ENCODE data around the gene NTNG1.

Gene NTNG1

GRCh38 chr1:107352850-107353249 lies 212.0 kb downstream of the NTNG1 start:
- Histone ChIP-seq H3K27me3 (ENCODE audit: control insufficient read depth in 1 of 2, insufficient read depth in 1 of 2, low read length in 2 of 2) (no peaks in the 10 kb centered on the region), H3K4me3 (ENCODE audit: insufficient read depth in 1 of 2, low read depth in 1 of 2, low read length in 2 of 2) (no peak overlapping the region), H3K27ac (ENCODE audit: low read length, poor library complexity, severe bottlenecking) (no peak overlapping the region), H2BK15ac (ENCODE audit: low read depth, poor library complexity, severe bottlenecking) (no peak overlapping the region), H3K36me3 (ENCODE audit: control insufficient read depth in 1 of 2, insufficient read depth in 2 of 2, low read depth in 1 of 2, low read length in 2 of 2) (no peaks in the 10 kb centered on the region), H2AFZ (ENCODE audit: low read depth, low read length) (no peak overlapping the region), H2BK12ac (ENCODE audit: low read length in 2 of 2) (no peak overlapping the region), H2BK5ac (ENCODE audit: low read depth, low read length, poor library complexity, severe bottlenecking) (no peak overlapping the region), H3K18ac (ENCODE audit: low read depth in 1 of 2, low read length in 2 of 2) (no peak overlapping the region), H3K9ac (ENCODE audit: low read length) (no peak overlapping the region), H3K4me2 (ENCODE audit: low read length, poor library complexity, severe bottlenecking) (no peak overlapping the region), H2AK5ac (ENCODE audit: low read length, severe bottlenecking) (no peak overlapping the region), H4K8ac (ENCODE audit: low read length) (no peak overlapping the region), H3K14ac (ENCODE audit: low read length in 2 of 2) (no peak overlapping the region), H3K4ac (ENCODE audit: low read depth in 1 of 2, low read length in 2 of 2) (no peak overlapping the region), H3K9me3 (ENCODE audit: control insufficient read depth, low read length) (no peaks in the 10 kb centered on the region), H3K4me1 (ENCODE audit: control insufficient read depth, insufficient read depth, low read depth, low read length) (no peaks in the 10 kb centered on the region), H2BK120ac (ENCODE audit: low read depth, low read length) (no peak overlapping the region), H4K91ac (ENCODE audit: low read length) (no peak overlapping the region), H3K79me1 (replicated peaks; ENCODE audit: low read length, poor library complexity, severe bottlenecking) (no peaks in the 10 kb centered on the region), H3K23ac (ENCODE audit: low read length in 2 of 2) (no peak overlapping the region)
- DNase-seq = no peak

GRCh38 chr1:107357376-107357775 lies 216.5 kb downstream of the NTNG1 start:
- H2AFZ ChIP-seq (ENCODE audit: low read depth, low read length) = no peak overlapping the region
- no peak overlapping the region for H2BK120ac ChIP-seq (ENCODE audit: low read depth, low read length)
- H2AK5ac ChIP-seq (ENCODE audit: low read length, severe bottlenecking) = no peak overlapping the region
- H2BK5ac ChIP-seq (ENCODE audit: low read depth, low read length, poor library complexity, severe bottlenecking) = no peak overlapping the region
- H4K91ac ChIP-seq (ENCODE audit: low read length) = no peak overlapping the region
- no peak overlapping the region for H3K4ac ChIP-seq (ENCODE audit: low read depth in 1 of 2, low read length in 2 of 2)
- H3K9ac ChIP-seq (ENCODE audit: low read length) = peak overlapping the region; percentile 70
- whole genome bisulfite sequencing = no CpG with 5 or more reads among the region's 1 CpG
- no peak for DNase-seq
- H3K4me3 ChIP-seq (ENCODE audit: insufficient read depth in 1 of 2, low read depth in 1 of 2, low read length in 2 of 2) = no peak overlapping the region
- H3K79me1 ChIP-seq (replicated peaks; ENCODE audit: low read length, poor library complexity, severe bottlenecking) = no peaks in the 10 kb centered on the region
- H3K4me2 ChIP-seq (ENCODE audit: low read length, poor library complexity, severe bottlenecking) = no peak overlapping the region
- H2BK15ac ChIP-seq (ENCODE audit: low read depth, poor library complexity, severe bottlenecking) = no peak overlapping the region
- H3K9me3 ChIP-seq (ENCODE audit: control insufficient read depth, low read length) = no peaks in the 10 kb centered on the region
- H3K4me1 ChIP-seq (ENCODE audit: control insufficient read depth, insufficient read depth, low read depth, low read length) = no peaks in the 10 kb centered on the region
- H3K36me3 ChIP-seq (ENCODE audit: control insufficient read depth in 1 of 2, insufficient read depth in 2 of 2, low read depth in 1 of 2, low read length in 2 of 2) = no peaks in the 10 kb centered on the region
- H3K27me3 ChIP-seq (ENCODE audit: control insufficient read depth in 1 of 2, insufficient read depth in 1 of 2, low read length in 2 of 2) = no peaks in the 10 kb centered on the region
- H3K18ac ChIP-seq (ENCODE audit: low read depth in 1 of 2, low read length in 2 of 2) = no peak overlapping the region
- H3K27ac ChIP-seq (ENCODE audit: low read length, poor library complexity, severe bottlenecking) = no peak overlapping the region
- H3K14ac ChIP-seq (ENCODE audit: low read length in 2 of 2) = no peak overlapping the region
- no peak overlapping the region for H4K8ac ChIP-seq (ENCODE audit: low read length)
- H3K23ac ChIP-seq (ENCODE audit: low read length in 2 of 2) = no peak overlapping the region
- no peak overlapping the region for H2BK12ac ChIP-seq (ENCODE audit: low read length in 2 of 2)

GRCh38 chr1:107358619-107359327 lies 217.9 kb downstream of the NTNG1 start:
- no peaks in the 10 kb centered on the region for H3K79me1 ChIP-seq (replicated peaks; ENCODE audit: low read length, poor library complexity, severe bottlenecking)
- DNase-seq = no peak
- no peak overlapping the region for H3K4me3 ChIP-seq (ENCODE audit: insufficient read depth in 1 of 2, low read depth in 1 of 2, low read length in 2 of 2)
- H2BK15ac ChIP-seq (ENCODE audit: low read depth, poor library complexity, severe bottlenecking) = no peak overlapping the region
- H3K27me3 ChIP-seq (ENCODE audit: control insufficient read depth in 1 of 2, insufficient read depth in 1 of 2, low read length in 2 of 2) = no peaks in the 10 kb centered on the region
- H2BK120ac ChIP-seq (ENCODE audit: low read depth, low read length) = no peak overlapping the region
- no peak overlapping the region for H2BK12ac ChIP-seq (ENCODE audit: low read length in 2 of 2)
- WGBS = 59% methylated on average over 3 of the region's 5 CpGs
- H4K8ac ChIP-seq (ENCODE audit: low read length) = no peak overlapping the region
- no peak overlapping the region for H2AK5ac ChIP-seq (ENCODE audit: low read length, severe bottlenecking)
- H2AFZ ChIP-seq (ENCODE audit: low read depth, low read length) = no peak overlapping the region
- no peaks in the 10 kb centered on the region for H3K36me3 ChIP-seq (ENCODE audit: control insufficient read depth in 1 of 2, insufficient read depth in 2 of 2, low read depth in 1 of 2, low read length in 2 of 2)
- no peak overlapping the region for H2BK5ac ChIP-seq (ENCODE audit: low read depth, low read length, poor library complexity, severe bottlenecking)
- H4K91ac ChIP-seq (ENCODE audit: low read length) = no peak overlapping the region
- H3K27ac ChIP-seq (ENCODE audit: low read length, poor library complexity, severe bottlenecking) = no peak overlapping the region
- no peak overlapping the region for H3K23ac ChIP-seq (ENCODE audit: low read length in 2 of 2)
- H3K18ac ChIP-seq (ENCODE audit: low read depth in 1 of 2, low read length in 2 of 2) = no peak overlapping the region
- H3K4me2 ChIP-seq (ENCODE audit: low read length, poor library complexity, severe bottlenecking) = no peak overlapping the region
- no peak overlapping the region for H3K4ac ChIP-seq (ENCODE audit: low read depth in 1 of 2, low read length in 2 of 2)
- H3K14ac ChIP-seq (ENCODE audit: low read length in 2 of 2) = no peak overlapping the region
- no peaks in the 10 kb centered on the region for H3K4me1 ChIP-seq (ENCODE audit: control insufficient read depth, insufficient read depth, low read depth, low read length)
- peak overlapping the region; percentile 70 for H3K9ac ChIP-seq (ENCODE audit: low read length)
- H3K9me3 ChIP-seq (ENCODE audit: control insufficient read depth, low read length) = no peaks in the 10 kb centered on the region

GRCh38 chr1:107359472-107360241 lies 218.8 kb downstream of the NTNG1 start:
- no peak overlapping the region for H2BK15ac ChIP-seq (ENCODE audit: low read depth, poor library complexity, severe bottlenecking)
- no peak overlapping the region for H3K18ac ChIP-seq (ENCODE audit: low read depth in 1 of 2, low read length in 2 of 2)
- H3K79me1 ChIP-seq (replicated peaks; ENCODE audit: low read length, poor library complexity, severe bottlenecking) = no peaks in the 10 kb centered on the region
- H2BK5ac ChIP-seq (ENCODE audit: low read depth, low read length, poor library complexity, severe bottlenecking) = no peak overlapping the region
- no peak overlapping the region for H3K4me3 ChIP-seq (ENCODE audit: insufficient read depth in 1 of 2, low read depth in 1 of 2, low read length in 2 of 2)
- H4K8ac ChIP-seq (ENCODE audit: low read length) = no peak overlapping the region
- WGBS = 70% methylated on average over 3 of the region's 5 CpGs
- no peak overlapping the region for H2AFZ ChIP-seq (ENCODE audit: low read depth, low read length)
- no peak overlapping the region for H3K4me2 ChIP-seq (ENCODE audit: low read length, poor library complexity, severe bottlenecking)
- no peaks in the 10 kb centered on the region for H3K4me1 ChIP-seq (ENCODE audit: control insufficient read depth, insufficient read depth, low read depth, low read length)
- no peak overlapping the region for H3K4ac ChIP-seq (ENCODE audit: low read depth in 1 of 2, low read length in 2 of 2)
- no peak overlapping the region for H2AK5ac ChIP-seq (ENCODE audit: low read length, severe bottlenecking)
- peaks cover 0 to 2% of the 10 kb centered on the region in 2 experiments for H3K36me3 ChIP-seq (ENCODE audit: control insufficient read depth in 1 of 2, insufficient read depth in 2 of 2, low read depth in 1 of 2, low read length in 2 of 2)
- H3K9me3 ChIP-seq (ENCODE audit: control insufficient read depth, low read length) = no peaks in the 10 kb centered on the region
- H3K14ac ChIP-seq (ENCODE audit: low read length in 2 of 2) = no peak overlapping the region
- H3K9ac ChIP-seq (ENCODE audit: low read length) = no peak overlapping the region
- H2BK12ac ChIP-seq (ENCODE audit: low read length in 2 of 2) = no peak overlapping the region
- H3K23ac ChIP-seq (ENCODE audit: low read length in 2 of 2) = no peak overlapping the region
- no peak overlapping the region for H2BK120ac ChIP-seq (ENCODE audit: low read depth, low read length)
- H4K91ac ChIP-seq (ENCODE audit: low read length) = no peak overlapping the region
- H3K27me3 ChIP-seq (ENCODE audit: control insufficient read depth in 1 of 2, insufficient read depth in 1 of 2, low read length in 2 of 2) = no peaks in the 10 kb centered on the region
- H3K27ac ChIP-seq (ENCODE audit: low read length, poor library complexity, severe bottlenecking) = no peak overlapping the region
- no peak for DNase-seq
